HEK293 (cell line): ENCODE results near the gene MNT.

Experiments
- BCL11A ChIP-seq: fragments of 450-650 bp; formaldehyde crosslinking; IDR thresholded peaks from 2 replicates; pipeline ENCODE4 v1.5.1; 2016; ENCODE audit warnings: low read depth, missing biosample characterization, missing genetic modification characterization
- FEZF1 ChIP-seq: fragments of 450-650 bp; formaldehyde crosslinking; IDR thresholded peaks from 2 replicates; pipeline ENCODE4 v1.5.1; 2016; ENCODE audit warnings: missing biosample characterization, missing genetic modification characterization
- HOXA7 ChIP-seq: sonication (generic); formaldehyde crosslinking; IDR thresholded peaks from 2 replicates; pipeline ENCODE4 v1.8.1; 2022; ENCODE audit warnings: missing genetic modification reagents, borderline replicate concordance
- KLF10 ChIP-seq: fragments of 450-650 bp; IDR thresholded peaks from 2 replicates; pipeline ENCODE4 v1.5.1; 2018; ENCODE audit warnings: missing biosample characterization, mild to moderate bottlenecking, missing genetic modification characterization
- PATZ1 ChIP-seq: fragments of 450-650 bp; formaldehyde crosslinking; IDR thresholded peaks from 2 replicates; pipeline ENCODE4 v1.5.1; 2016; ENCODE audit warnings: missing biosample characterization, missing genetic modification characterization
- REPIN1 ChIP-seq: fragments of 450-650 bp; formaldehyde crosslinking; IDR thresholded peaks from 2 replicates; pipeline ENCODE4 v1.5.1; 2017; ENCODE audit warnings: missing biosample characterization, missing genetic modification characterization, low read depth
- SCRT1 ChIP-seq: fragments of 450-650 bp; formaldehyde crosslinking; IDR thresholded peaks from 2 replicates; pipeline ENCODE4 v1.5.1; 2016; ENCODE audit warnings: missing biosample characterization, missing genetic modification characterization, borderline replicate concordance
- TSHZ1 ChIP-seq: fragments of 450-650 bp; formaldehyde crosslinking; IDR thresholded peaks from 2 replicates; pipeline ENCODE4 v1.5.1; 2016; ENCODE audit warnings: missing biosample characterization, missing genetic modification characterization, borderline replicate concordance
- ZBTB8A ChIP-seq: fragments of 450-650 bp; formaldehyde crosslinking; IDR thresholded peaks from 2 replicates; pipeline ENCODE4 v1.5.1; 2016; ENCODE audit warnings: missing biosample characterization, missing genetic modification characterization
- ZFP41 ChIP-seq: fragments of 450-650 bp; formaldehyde crosslinking; IDR thresholded peaks from 2 replicates; pipeline ENCODE4 v1.5.1; 2016; ENCODE audit warnings: missing biosample characterization, missing genetic modification characterization, borderline replicate concordance
- ZNF202 ChIP-seq: fragments of 450-650 bp; formaldehyde crosslinking; IDR thresholded peaks from 2 replicates; pipeline ENCODE4 v1.5.1; 2016; ENCODE audit warnings: missing biosample characterization, missing genetic modification characterization, borderline replicate concordance
- ZNF24 ChIP-seq: fragments of 450-650 bp; formaldehyde crosslinking; IDR thresholded peaks from 2 replicates; pipeline ENCODE4 v1.5.1; 2016; ENCODE audit warnings: missing biosample characterization, missing genetic modification characterization
- ZNF394 ChIP-seq: fragments of 450-650 bp; formaldehyde crosslinking; IDR thresholded peaks from 2 replicates; pipeline ENCODE4 v1.5.1; 2016; ENCODE audit warnings: missing biosample characterization, missing genetic modification characterization, mild to moderate bottlenecking, moderate library complexity, borderline replicate concordance
- ZNF398 ChIP-seq: fragments of 450-650 bp; formaldehyde crosslinking; IDR thresholded peaks from 2 replicates; pipeline ENCODE4 v1.5.1; 2017; ENCODE audit warnings: missing biosample characterization, missing genetic modification characterization
- ZNF404 ChIP-seq: fragments of 450-650 bp; formaldehyde crosslinking; IDR thresholded peaks from 2 replicates; pipeline ENCODE4 v1.5.1; 2017; ENCODE audit warnings: missing biosample characterization, missing genetic modification characterization
- ZNF416 ChIP-seq: fragments of 450-650 bp; formaldehyde crosslinking; IDR thresholded peaks from 2 replicates; pipeline ENCODE4 v1.5.1; 2016; ENCODE audit warnings: missing biosample characterization, missing genetic modification characterization
- ZNF433 ChIP-seq: fragments of 450-650 bp; formaldehyde crosslinking; IDR thresholded peaks from 2 replicates; pipeline ENCODE4 v1.5.1; 2016; ENCODE audit warnings: missing biosample characterization, missing genetic modification characterization, low read depth
- ZNF529 ChIP-seq: fragments of 450-650 bp; formaldehyde crosslinking; IDR thresholded peaks from 2 replicates; pipeline ENCODE4 v1.5.1; 2017; ENCODE audit warnings: missing genetic modification characterization, missing biosample characterization; ENCODE audit not compliant: insufficient replicate concordance
- ZNF560 ChIP-seq: fragments of 450-650 bp; formaldehyde crosslinking; IDR thresholded peaks from 2 replicates; pipeline ENCODE4 v1.5.1; 2017; ENCODE audit warnings: missing biosample characterization, missing genetic modification characterization, borderline replicate concordance
- ZNF600 ChIP-seq: fragments of 450-650 bp; formaldehyde crosslinking; IDR thresholded peaks from 2 replicates; pipeline ENCODE4 v1.5.1; 2016; ENCODE audit warnings: missing biosample characterization, missing genetic modification characterization
- ZNF623 ChIP-seq: fragments of 450-650 bp; formaldehyde crosslinking; IDR thresholded peaks from 2 replicates; pipeline ENCODE4 v1.5.1; 2016; ENCODE audit warnings: missing biosample characterization, missing genetic modification characterization
- ZNF629 ChIP-seq: fragments of 450-650 bp; formaldehyde crosslinking; IDR thresholded peaks from 2 replicates; pipeline ENCODE4 v1.5.1; 2017; ENCODE audit warnings: missing biosample characterization, missing genetic modification characterization
- ZNF645 ChIP-seq: fragments of 450-650 bp; formaldehyde crosslinking; IDR thresholded peaks from 2 replicates; pipeline ENCODE4; 2016; ENCODE audit warnings: missing biosample characterization, missing genetic modification characterization
- ZNF76 ChIP-seq: fragments of 450-650 bp; formaldehyde crosslinking; IDR thresholded peaks from 2 replicates; pipeline ENCODE4; 2016; ENCODE audit warnings: low read depth, missing biosample characterization, missing genetic modification characterization, borderline replicate concordance
- ZNF768 ChIP-seq: fragments of 450-650 bp; formaldehyde crosslinking; IDR thresholded peaks from 2 replicates; pipeline ENCODE4 v1.5.1; 2018; ENCODE audit warnings: missing biosample characterization, mild to moderate bottlenecking, missing genetic modification characterization
- ZNF785 ChIP-seq: fragments of 450-650 bp; formaldehyde crosslinking; IDR thresholded peaks from 2 replicates; pipeline ENCODE4 v1.5.1; 2016; ENCODE audit warnings: missing biosample characterization, missing genetic modification characterization
- ZNF792 ChIP-seq: fragments of 450-650 bp; formaldehyde crosslinking; IDR thresholded peaks from 2 replicates; pipeline ENCODE4 v1.5.1; 2016; ENCODE audit warnings: missing biosample characterization, missing genetic modification characterization

The MNT gene

GRCh38 chr17:2396568-2397246, 4.2 kb downstream of the MNT start (continued):
- TF ChIP-seq ZNF398 (tag by site-specific recombination) (peak; percentile 99), SCRT1 (tag by site-specific recombination) (no peak), REPIN1 (tag by site-specific recombination) (no peak), ZNF560 (no peak), FEZF1 (tag by site-specific recombination) (peak; percentile 22; the same call in 1 of the 2 replicates), ZNF768 (tag by site-specific recombination) (no peak), KLF10 (tag by site-specific recombination) (peak; percentile 90), ZNF24 (tag by site-specific recombination) (no peak), ZNF394 (tag by site-specific recombination) (no peak), ZNF623 (tag by site-specific recombination) (no peak), HOXA7 (CRISPR knock-in tag) (no peak), ZNF785 (tag by site-specific recombination) (no peak), PATZ1 (tag by site-specific recombination) (peak; percentile 99), TSHZ1 (no peak), ZBTB8A (tag by site-specific recombination) (peak; percentile 68), ZFP41 (tag by site-specific recombination) (no peak), ZNF404 (tag by site-specific recombination) (no peak), ZNF433 (tag by site-specific recombination) (no peak), ZNF76 (tag by site-specific recombination) (peak; percentile 86; the same call in 1 of the 2 replicates), ZNF529 (tag by site-specific recombination) (no peak), ZNF645 (tag by site-specific recombination) (no peak), ZNF600 (peak; percentile 80), ZNF792 (tag by site-specific recombination) (no peak), ZNF202 (tag by site-specific recombination) (no peak), ZNF629 (tag by site-specific recombination) (peak; percentile 42; the same call in 1 of the 2 replicates), ZNF416 (tag by site-specific recombination) (no peak), BCL11A (tag by site-specific recombination) (0 out of 2 replicates have a peak, but pooled peaks have one; percentile 34)
